Erythroblast (primary cell): ENCODE results near the gene PSMG2.

Experiments
- GATA1 ChIP-seq: IDR thresholded peaks from 2 replicates; pipeline ENCODE4 v1.6.1; 2011; ENCODE audit warnings: low read depth, mild to moderate bottlenecking, control low read depth, low read length, moderate library complexity
- POLR2A ChIP-seq: IDR thresholded peaks from 2 replicates; pipeline ENCODE4 v1.6.1; 2011; ENCODE audit warnings: mild to moderate bottlenecking, low read length

- TF ChIP-seq POLR2A, result no peak
- no peak for TF ChIP-seq GATA1
Measured at GRCh38 chr18:12745095-12745795, 42.4 kb downstream of the PSMG2 start.
